Kidney (tissue), 14 donors: ENCODE measurements around the gene CDC5L. TPM values are rescaled to one million over a fixed set of nuclear protein-coding genes. Genes with fewer than 3 reads are reported as not detected.

ENCODE experiments used
- DNase-seq, 5 donors: peaks; one replicate each; pipeline ENCODE4 v3.0.0-alpha.2; 2013 to 2020
- FAIRE-seq: peaks from 2 replicates; lab custom pipeline; 2012; peaks lifted over from hg19 to GRCh38; lab: Jason Lieb, UNC
- H3K27ac ChIP-seq, 2 donors: one replicate each; pipeline ENCODE4 v1.7.0; 2013; ENCODE audit warnings: low read depth in 2 of 2, low read length in 2 of 2, inconsistent platforms in 1 of 2
- H3K27me3 ChIP-seq: one replicate; pipeline ENCODE4 v1.7.1; 2013; ENCODE audit warnings: low read length, inconsistent platforms; ENCODE audit not compliant: control insufficient read depth, insufficient read depth
- H3K36me3 ChIP-seq, 3 donors: one replicate each; pipeline versions ENCODE4 v1.7.0 to v1.7.1; 2013; ENCODE audit warnings: low read length in 3 of 3, control low read depth in 1 of 3, inconsistent platforms in 1 of 3; ENCODE audit not compliant: insufficient read depth in 3 of 3, control insufficient read depth in 2 of 3
- H3K4me1 ChIP-seq, 3 donors: one replicate each; pipeline versions ENCODE4 v1.7.0 to v1.7.1; 2013; ENCODE audit warnings: low read length in 3 of 3, inconsistent platforms in 1 of 3, low read depth in 1 of 3; ENCODE audit not compliant: control insufficient read depth in 2 of 3, insufficient read depth in 2 of 3
- H3K4me3 ChIP-seq, 3 donors: one replicate each; pipeline versions ENCODE4 v1.7.0 to v1.8.1; 2013; ENCODE audit warnings: low read length in 3 of 3, control low read depth in 1 of 3, inconsistent platforms in 1 of 3
- H3K9ac ChIP-seq, 3 donors: one replicate each; pipeline versions ENCODE4 v1.7.0 to v1.7.1; 2013; ENCODE audit warnings: low read length in 3 of 3, control low read depth in 1 of 3, inconsistent platforms in 1 of 3
- H3K9me3 ChIP-seq, 3 donors: one replicate each; pipeline versions ENCODE4 v1.7.0 to v1.7.1; 2013; ENCODE audit warnings: low read length in 3 of 3, control low read depth in 1 of 3, inconsistent platforms in 1 of 3; ENCODE audit not compliant: control insufficient read depth in 2 of 3, insufficient read depth in 1 of 3
- intact Hi-C: fragments of 100-400 bp; cut with DNase I; formaldehyde crosslinking; loops from one replicate; pipeline ENCODE4 v1.11.1; 2022
- polyA plus RNA-seq: library from polyadenylated mRNA; stranded (reverse); fragments of 350-450 nt; fragmentation: Illumina TruSeq; extraction: RNeasy Lipid Tissue Mini Kit (QIAGEN cat#74804); gene quantifications from one replicate; pipeline ENCODE4 v1.2.3, GENCODE V29; 2014; ENCODE audit warnings: low read depth, low replicate concordance; ENCODE audit not compliant: insufficient read depth
- total RNA-seq: library from RNA; stranded (reverse); fragmentation: NEBNext Ultra II Directional; extraction: Animal tissue kit (Norgen Biotek cat#: 25700); gene quantifications from one replicate; pipeline ENCODE4 v1.2.1, GENCODE V29; 2021
- TF ChIP-seq, protein P1 (sequence below): IDR thresholded peaks from 3 replicates; pipeline ENCODE4 v1.5.1; 2012; ENCODE audit warnings: mild to moderate bottlenecking, moderate library complexity, borderline replicate concordance; ENCODE audit not compliant: insufficient read depth; ENCODE audit errors: extremely low read depth
- donor health status: control.
- donor health status: control.
- donor health status: control.
- donor health status: control.
- donor health status: control.
- donor health status: DM: yes; HTN: yes; CAD: no.
- donor health status: Normal renal cell carcinoma (clear cell type).

Gene CDC5L
- total and polyA plus RNA-seq, 2 donors from 2014 or later: 7.6 to 17.6 TPM

DNA sequence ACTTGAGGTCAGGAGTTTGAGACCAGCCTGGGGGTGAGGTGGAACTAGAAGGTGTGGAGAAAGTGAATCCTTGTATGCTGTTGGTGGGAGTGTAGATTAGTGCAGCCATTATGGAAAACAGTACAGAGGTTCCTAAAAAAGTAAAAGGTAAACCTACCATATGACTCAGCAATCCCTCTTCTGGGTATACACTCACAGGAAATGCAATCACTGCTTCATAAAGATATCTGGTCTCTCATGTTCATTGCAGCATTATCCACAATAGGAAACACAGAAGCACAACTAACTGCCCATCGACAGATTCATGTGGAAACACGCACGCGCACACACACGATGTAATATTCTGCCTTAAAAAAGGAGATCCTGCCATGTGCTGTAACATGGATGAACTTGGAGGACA lies 66.7 kb downstream of the CDC5L start:
- no peaks in the 10 kb centered on the region for H3K36me3 ChIP-seq
- H3K9me3 ChIP-seq: no peaks in the 10 kb centered on the region
- TF ChIP-seq, protein P1, sequence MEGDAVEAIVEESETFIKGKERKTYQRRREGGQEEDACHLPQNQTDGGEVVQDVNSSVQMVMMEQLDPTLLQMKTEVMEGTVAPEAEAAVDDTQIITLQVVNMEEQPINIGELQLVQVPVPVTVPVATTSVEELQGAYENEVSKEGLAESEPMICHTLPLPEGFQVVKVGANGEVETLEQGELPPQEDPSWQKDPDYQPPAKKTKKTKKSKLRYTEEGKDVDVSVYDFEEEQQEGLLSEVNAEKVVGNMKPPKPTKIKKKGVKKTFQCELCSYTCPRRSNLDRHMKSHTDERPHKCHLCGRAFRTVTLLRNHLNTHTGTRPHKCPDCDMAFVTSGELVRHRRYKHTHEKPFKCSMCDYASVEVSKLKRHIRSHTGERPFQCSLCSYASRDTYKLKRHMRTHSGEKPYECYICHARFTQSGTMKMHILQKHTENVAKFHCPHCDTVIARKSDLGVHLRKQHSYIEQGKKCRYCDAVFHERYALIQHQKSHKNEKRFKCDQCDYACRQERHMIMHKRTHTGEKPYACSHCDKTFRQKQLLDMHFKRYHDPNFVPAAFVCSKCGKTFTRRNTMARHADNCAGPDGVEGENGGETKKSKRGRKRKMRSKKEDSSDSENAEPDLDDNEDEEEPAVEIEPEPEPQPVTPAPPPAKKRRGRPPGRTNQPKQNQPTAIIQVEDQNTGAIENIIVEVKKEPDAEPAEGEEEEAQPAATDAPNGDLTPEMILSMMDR: no peak
- no peak overlapping the region for H3K9ac ChIP-seq
- no peak for DNase-seq
- peaks cover 0 to 2% (median 0%) of the 10 kb centered on the region in 3 donors for H3K4me1 ChIP-seq
- FAIRE-seq: no peak
- H3K4me3 ChIP-seq: no peak overlapping the region
- no peak overlapping the region for H3K27ac ChIP-seq
- intact Hi-C loops: no loop called here
- H3K27me3 ChIP-seq: no peaks in the 10 kb centered on the region

DNA sequence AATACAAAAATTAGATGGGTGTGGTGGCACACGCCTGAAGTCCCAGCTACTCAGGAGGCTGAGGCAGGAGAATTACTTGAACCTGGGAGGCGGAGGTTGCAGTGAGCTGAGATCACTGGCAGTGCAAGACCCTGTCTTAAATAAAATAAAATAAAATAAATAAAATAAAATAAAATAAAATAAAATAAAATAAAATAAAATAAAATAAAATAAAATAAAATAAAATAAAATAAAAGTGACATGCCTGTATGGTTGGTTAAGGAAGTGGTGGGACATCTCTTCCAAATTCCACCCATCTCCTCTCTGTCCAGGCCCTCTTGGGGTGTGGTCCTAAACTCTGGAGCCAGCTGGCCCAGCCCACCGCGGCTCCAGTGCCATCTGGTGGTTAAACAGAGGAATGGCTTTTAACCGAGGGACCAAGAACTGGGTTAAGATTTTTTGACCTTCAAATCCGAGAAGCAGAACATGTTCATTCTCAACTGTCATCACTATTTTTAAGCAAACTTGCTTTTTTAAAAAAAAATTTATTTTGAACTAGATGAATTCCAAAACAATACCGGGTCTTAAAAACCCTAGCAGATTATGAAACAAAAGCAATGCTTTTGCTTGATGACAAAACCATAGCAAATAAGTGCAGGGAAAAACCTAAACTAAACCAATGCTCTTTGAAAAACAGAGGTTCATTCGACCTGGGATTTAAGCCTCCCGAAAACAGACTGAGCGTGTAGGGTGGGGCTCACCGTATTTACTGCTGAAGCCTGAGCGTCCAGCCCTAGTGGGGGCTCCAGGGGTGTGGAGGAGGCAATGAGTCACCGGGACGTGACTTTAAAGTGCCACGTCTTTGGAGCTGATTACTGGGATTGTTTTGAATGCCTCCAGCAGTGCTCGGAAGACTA lies 68.8 kb downstream of the CDC5L start:
- intact Hi-C loops: no loop called here
- H3K4me1 ChIP-seq: peaks cover 0 to 2% (median 0%) of the 10 kb centered on the region in 3 donors
- no peaks in the 10 kb centered on the region for H3K9me3 ChIP-seq
- FAIRE-seq (peak; percentile 59), DNase-seq (peak in 2 of 5 donors; percentile 48 to 53)
- no peak overlapping the region for H3K27ac ChIP-seq
- H3K27me3 ChIP-seq: no peaks in the 10 kb centered on the region
- TF ChIP-seq, protein P1: peak; percentile 75
- no peak overlapping the region for H3K9ac ChIP-seq
- H3K4me3 ChIP-seq: no peak overlapping the region
- H3K36me3 ChIP-seq: no peaks in the 10 kb centered on the region

DNA sequence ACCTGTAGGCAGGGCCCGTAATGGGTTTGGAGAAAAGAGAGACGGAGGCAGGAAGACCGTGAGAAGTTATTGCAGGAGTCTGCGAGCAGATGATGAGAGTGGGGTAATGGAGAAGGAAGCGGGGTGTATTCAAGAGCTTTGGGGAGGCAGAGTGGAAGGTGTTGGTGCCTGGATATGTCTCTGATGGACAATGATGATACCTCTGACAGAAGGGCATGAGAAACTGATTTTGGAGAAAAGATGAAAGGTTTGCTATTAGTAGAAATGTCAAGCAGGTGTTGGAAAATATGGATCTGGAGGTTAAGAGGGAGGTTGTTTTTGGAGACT lies 69.4 kb downstream of the CDC5L start:
- Histone ChIP-seq H3K4me3 (no peak overlapping the region), H3K9ac (no peak overlapping the region), H3K4me1 (peaks cover 0 to 2% (median 0%) of the 10 kb centered on the region in 3 donors), H3K27me3 (no peaks in the 10 kb centered on the region), H3K36me3 (no peaks in the 10 kb centered on the region), H3K27ac (no peak overlapping the region), H3K9me3 (no peaks in the 10 kb centered on the region)
- intact Hi-C loops: no loop called here
- DNase-seq: no peak
- FAIRE-seq: no peak
- TF ChIP-seq, protein P1: no peak
